Activated CD4-positive, CD25-positive, alpha-beta regulatory T cell treated with anti-CD3 and anti-CD28 coated beads, Interleukin-2, amount 50 U/mL, for 16 hours (primary cell): ENCODE measurements around the gene GDPD2.
A peak's percentile ranks its signal among the peaks of the same experiment; 100 is the strongest.

ENCODE experiments used
- DNase-seq: peaks from one replicate; pipeline ENCODE4 v3.0.0-alpha.2; 2020; ENCODE audit warnings: low read depth, low spot score

Gene GDPD2

GRCh38 chrX:70437921-70438665 is 15.0 kb downstream of the GDPD2 start:
- DNase-seq, result no peak

- no peak for DNase-seq
Observed at GRCh38 chrX:70439016-70439415, 15.9 kb downstream of the GDPD2 start.

- no peak for DNase-seq
Observed at GRCh38 chrX:70442224-70442623, 19.1 kb downstream of the GDPD2 start.

- DNase-seq, result no peak
Observed at GRCh38 chrX:70444326-70444945, 21.3 kb downstream of the GDPD2 start, which contains the start of gene DLG3. Gene DLG3, plus strand, starts transcription at chrX:70444835. Its CDS starts 367 bp downstream, at chrX:70445202.

GRCh38 chrX:70444946-70445656 is 22.0 kb downstream of the GDPD2 start:
- DNase-seq, result no peak

- DNase-seq, result no peak
Observed at GRCh38 chrX:70445951-70446350, 22.8 kb downstream of the GDPD2 start.

- DNase-seq, result no peak
Observed at GRCh38 chrX:70446380-70447350, 23.6 kb downstream of the GDPD2 start.

GRCh38 chrX:70449457-70449966 is 26.4 kb downstream of the GDPD2 start:
- DNase-seq, result no peak

- no peak for DNase-seq
Observed at GRCh38 chrX:70452143-70452733, 29.1 kb downstream of the GDPD2 start.

GRCh38 chrX:70453024-70453618 is 30.0 kb downstream of the GDPD2 start:
- DNase-seq, result no peak

GRCh38 chrX:70454441-70455365 is 31.6 kb downstream of the GDPD2 start:
- DNase-seq, result peak; percentile 39

GRCh38 chrX:70455366-70456202 is 32.5 kb downstream of the GDPD2 start:
- DNase-seq, result no peak

- no peak for DNase-seq
Observed at GRCh38 chrX:70456256-70456655, 33.1 kb downstream of the GDPD2 start.

- DNase-seq, result no peak
Observed at GRCh38 chrX:70461026-70461425, 37.9 kb downstream of the GDPD2 start.

- DNase-seq, result no peak
Observed at GRCh38 chrX:70464051-70464450, 40.9 kb downstream of the GDPD2 start.

- no peak for DNase-seq
Observed at GRCh38 chrX:70466968-70467367, 43.9 kb downstream of the GDPD2 start.

GRCh38 chrX:70468709-70469108 is 45.6 kb downstream of the GDPD2 start:
- DNase-seq, result no peak

- no peak for DNase-seq
Observed at GRCh38 chrX:70470850-70471289, 47.8 kb downstream of the GDPD2 start.
